OCI-LY1 (cell line): ENCODE measurements around the gene NAA10.

Experiments used
- CTCF ChIP-seq: fragments of 200-600 bp; sonication (generic), shearing (Covaris generic); IDR thresholded peaks from 2 replicates; pipeline ENCODE4 v1.5.1; 2017; ENCODE audit warnings: mild to moderate bottlenecking, antibody characterized with exemption, low read length, moderate library complexity, mixed read lengths
- EZH2 ChIP-seq: fragments of 200-600 bp; sonication (generic), shearing (Covaris generic); IDR thresholded peaks from 2 replicates; pipeline ENCODE4 v1.8.0; 2017; ENCODE audit warnings: borderline replicate concordance, mixed run types, mild to moderate bottlenecking, antibody characterized with exemption, low read length, moderate library complexity, mixed read lengths

- TF ChIP-seq CTCF (no peak), EZH2 (no peak)
These were observed 21.6 kb downstream of the NAA10 start for GRCh38 chrX:153913211-153913610.
